Pancreas (tissue), 10 donors: ENCODE data around the gene NUMA1. TPM values are rescaled to one million over a fixed set of nuclear protein-coding genes. Genes with fewer than 3 reads are reported as not detected.

Source experiments
- ATAC-seq, 4 donors: fragments of 200-7000 bp; cut with Tn5 transposase; one replicate each; pipeline versions ENCODE4 v1.8.0 to v1.9.1; 2020; ENCODE audit warnings: mild to moderate bottlenecking in 4 of 4, moderate library complexity in 4 of 4
- DNase-seq, 6 donors: peaks; one replicate each; pipeline ENCODE4 v3.0.0-alpha.2; 2020
- FAIRE-seq: peaks from 2 replicates; lab custom pipeline; 2012; peaks lifted over from hg19 to GRCh38; lab: Jason Lieb, UNC
- H3K27ac ChIP-seq, 4 donors: fragments of 200-600 bp; sonication (generic); 1 replicate in 3 of 4; 2 replicates in 1 of 4; pipeline versions ENCODE4 v1.5.0 to v1.8.0; 2020
- H3K27me3 ChIP-seq, 4 donors: fragments of 200-600 bp; one replicate each; pipeline ENCODE4 v1.8.0; 2021
- H3K36me3 ChIP-seq, 3 donors: fragments of 200-600 bp; sonication (generic) in 1 of 3; one replicate each; pipeline versions ENCODE4 v1.5.0 to v1.8.0; 2020 to 2021
- H3K4me1 ChIP-seq, 3 donors: fragments of 200-600 bp; one replicate each; pipeline ENCODE4 v1.8.0; 2021
- H3K4me3 ChIP-seq, 4 donors: fragments of 200-600 bp; sonication (generic) in 2 of 4; one replicate each; pipeline versions ENCODE4 v1.5.0 to v1.8.0; 2020 to 2021
- H3K9me3 ChIP-seq, 4 donors: fragments of 200-600 bp; one replicate each; pipeline ENCODE4 v1.8.0; 2021
- WGBS, 2 donors: extraction: QIAGEN DNeasy Blood & Tissue Kit; methylation state at CpG; one replicate each; pipeline ENCODE4 v1.1.7; 2013; 5-methylcytosine and 5-hydroxymethylcytosine counted together
- intact Hi-C, 3 donors: fragments of 100-400 bp; cut with DNase I; formaldehyde crosslinking; loops; one replicate each; pipeline versions ENCODE4 v1.11.1 to v1.14.2; 2022
- polyA plus RNA-seq, 2 donors: library from polyadenylated mRNA; stranded (reverse); fragments of 200-250 nt; gene quantifications; one replicate each; pipeline ENCODE4 v1.2.3, GENCODE V29; 2013
- total RNA-seq, 6 donors: library from RNA; stranded (reverse); fragmentation: NEBNext Ultra II Directional in 4 of 6; extraction: Animal tissue kit (Norgen Biotek cat#: 25700) in 4 of 6; gene quantifications; one replicate each; pipeline versions ENCODE4 v1.2.1 to v1.2.4, GENCODE V29; 2021 to 2023
- TF ChIP-seq, protein P1 (sequence below), 4 donors: fragments of 200-600 bp; sonication (generic) in 3 of 4; IDR thresholded peaks; one replicate each; pipeline versions ENCODE4 v1.5.0 to v1.8.0; 2021; ENCODE audit warnings: antibody characterized with exemption in 4 of 4
- donor health status: healthy with polysubstance abuse.
- donor health status: DM: no; HTN: no; CAD: no; lungs with moderate emphysema.
- donor health status: DM: no; HTN: no; CAD: no.
- donor health status: control.
- donor health status: control.
- donor health status: Bipolar disorder and iron deficiency.
- donor health status: DM: yes; HTN: yes; CAD: no.
- donor health status: DM: no; HTN: no; CAD: no.
- donor health status: DM: no; HTN: no; CAD: no.
- donor health status: DM: yes; HTN: yes; CAD: no.

Gene NUMA1
- total and polyA plus RNA-seq, 8 donors = 68.8 to 216 (median 99.4) TPM

- TF ChIP-seq, protein P1, sequence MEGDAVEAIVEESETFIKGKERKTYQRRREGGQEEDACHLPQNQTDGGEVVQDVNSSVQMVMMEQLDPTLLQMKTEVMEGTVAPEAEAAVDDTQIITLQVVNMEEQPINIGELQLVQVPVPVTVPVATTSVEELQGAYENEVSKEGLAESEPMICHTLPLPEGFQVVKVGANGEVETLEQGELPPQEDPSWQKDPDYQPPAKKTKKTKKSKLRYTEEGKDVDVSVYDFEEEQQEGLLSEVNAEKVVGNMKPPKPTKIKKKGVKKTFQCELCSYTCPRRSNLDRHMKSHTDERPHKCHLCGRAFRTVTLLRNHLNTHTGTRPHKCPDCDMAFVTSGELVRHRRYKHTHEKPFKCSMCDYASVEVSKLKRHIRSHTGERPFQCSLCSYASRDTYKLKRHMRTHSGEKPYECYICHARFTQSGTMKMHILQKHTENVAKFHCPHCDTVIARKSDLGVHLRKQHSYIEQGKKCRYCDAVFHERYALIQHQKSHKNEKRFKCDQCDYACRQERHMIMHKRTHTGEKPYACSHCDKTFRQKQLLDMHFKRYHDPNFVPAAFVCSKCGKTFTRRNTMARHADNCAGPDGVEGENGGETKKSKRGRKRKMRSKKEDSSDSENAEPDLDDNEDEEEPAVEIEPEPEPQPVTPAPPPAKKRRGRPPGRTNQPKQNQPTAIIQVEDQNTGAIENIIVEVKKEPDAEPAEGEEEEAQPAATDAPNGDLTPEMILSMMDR (IDR thresholded peaks at IDR 0.05) = no peak
- ATAC-seq (no peak), FAIRE-seq (no peak), DNase-seq (no peak)
- Histone ChIP-seq H3K36me3 (no peaks in the 10 kb centered on the region), H3K9me3 (no peaks in the 10 kb centered on the region), H3K27ac (no peak overlapping the region), H3K4me1 (no peaks in the 10 kb centered on the region), H3K4me3 (no peak overlapping the region), H3K27me3 (no peaks in the 10 kb centered on the region)
- WGBS, 2 donors = 92% methylated on average over 6 of the region's 6 CpGs
- intact Hi-C loops = no loop called here
These were observed 43.7 kb upstream of the NUMA1 start for GRCh38 chr11:72124046-72124445.

GRCh38 chr11:72123117-72123653, 42.8 kb upstream of the NUMA1 start:
- Histone ChIP-seq H3K27me3 (no peaks in the 10 kb centered on the region), H3K4me3 (no peak overlapping the region), H3K9me3 (no peaks in the 10 kb centered on the region), H3K27ac (no peak overlapping the region), H3K4me1 (no peaks in the 10 kb centered on the region), H3K36me3 (no peaks in the 10 kb centered on the region)
- FAIRE-seq (no peak), DNase-seq (no peak), ATAC-seq (peak in 2 of 4 donors; percentile 17 to 28)
- TF ChIP-seq, protein P1 (IDR thresholded peaks at IDR 0.05) = no peak
- intact Hi-C loops = no loop called here
- WGBS, 2 donors = 34 to 43% methylated on average over 3 of the region's 3 CpGs

- WGBS, 2 donors = 81 to 85% methylated on average over 1 of the region's 1 CpG
- TF ChIP-seq, protein P1 (IDR thresholded peaks at IDR 0.05) = no peak
These were observed 42.3 kb upstream of the NUMA1 start for GRCh38 chr11:72122607-72123006.

DNA sequence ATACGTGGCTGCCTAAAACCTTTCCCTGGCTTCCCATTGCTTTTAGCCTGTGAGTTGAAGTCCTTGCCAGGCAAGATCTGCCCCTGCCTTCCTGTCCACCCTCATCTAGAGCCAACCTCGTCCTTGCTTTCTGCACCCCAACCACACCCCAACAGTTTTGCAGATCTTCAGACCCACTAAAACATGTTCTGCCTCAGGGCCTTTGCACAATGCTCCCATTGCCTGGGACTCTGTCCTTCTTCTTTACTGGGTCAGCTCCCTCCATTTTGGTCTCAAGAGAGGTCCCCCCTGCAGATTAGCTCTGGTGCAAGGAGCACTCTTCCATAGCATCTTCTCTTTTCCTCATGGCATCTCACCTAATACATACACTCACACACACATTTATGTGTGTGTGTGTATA, 40.6 kb upstream of the NUMA1 start:
- FAIRE-seq (no peak), ATAC-seq (no peak), DNase-seq (no peak)
- intact Hi-C loops = no loop called here
- H3K27ac ChIP-seq = no peak overlapping the region
- H3K9me3 ChIP-seq = no peaks in the 10 kb centered on the region
- no peaks in the 10 kb centered on the region for H3K27me3 ChIP-seq
- TF ChIP-seq, protein P1 (IDR thresholded peaks at IDR 0.05) = no peak
- H3K4me1 ChIP-seq = no peaks in the 10 kb centered on the region
- WGBS, 2 donors = 59 to 79% methylated on average over 2 of the region's 2 CpGs
- no peaks in the 10 kb centered on the region for H3K36me3 ChIP-seq
- no peak overlapping the region for H3K4me3 ChIP-seq

More at GRCh38 chr11:72122607-72123006, 42.3 kb upstream of the NUMA1 start:
- no peaks in the 10 kb centered on the region for H3K9me3 ChIP-seq
- intact Hi-C loops = no loop called here
- no peak overlapping the region for H3K27ac ChIP-seq
- no peaks in the 10 kb centered on the region for H3K36me3 ChIP-seq
- DNase-seq (no peak), FAIRE-seq (no peak), ATAC-seq (no peak)
- H3K4me1 ChIP-seq = no peaks in the 10 kb centered on the region
- no peak overlapping the region for H3K4me3 ChIP-seq
- H3K27me3 ChIP-seq = no peaks in the 10 kb centered on the region

- intact Hi-C loops = no loop called here
- TF ChIP-seq, protein P1 (IDR thresholded peaks at IDR 0.05) = no peak
- no peak overlapping the region for H3K27ac ChIP-seq
- no peak for FAIRE-seq
- no peak for DNase-seq
- no peaks in the 10 kb centered on the region for H3K4me1 ChIP-seq
- no peak overlapping the region for H3K4me3 ChIP-seq
- 69 to 78% methylated on average over 6 of the region's 6 CpGs for WGBS, 2 donors
- H3K36me3 ChIP-seq = no peaks in the 10 kb centered on the region
- ATAC-seq = no peak
- H3K27me3 ChIP-seq = no peaks in the 10 kb centered on the region
- H3K9me3 ChIP-seq = no peaks in the 10 kb centered on the region
These were observed 38.9 kb upstream of the NUMA1 start for GRCh38 chr11:72119198-72119597.
